Putamen (tissue), 1 donor: ENCODE data around the gene LRRN2.
"Not testable (repeated sequence)": the region's sequence is repeated elsewhere in the genome, so short reads cannot be mapped to it uniquely, and the experiment has no call there.

ENCODE experiments used
- DNase-seq: peaks from one replicate; pipeline ENCODE4 v3.0.0-alpha.2; 2016; ENCODE audit warnings: low spot score

The LRRN2 gene

GRCh38 chr1:204692325-204692840 is 6.8 kb upstream of the LRRN2 start:
- DNase-seq = no peak

- DNase-seq = not testable (repeated sequence)
Measured at GRCh38 chr1:204691328-204691730, 5.8 kb upstream of the LRRN2 start.

GRCh38 chr1:204688776-204689175 is 3.2 kb upstream of the LRRN2 start:
- DNase-seq = no peak

- no peak for DNase-seq
Measured at GRCh38 chr1:204688007-204688406, 2.5 kb upstream of the LRRN2 start.

GRCh38 chr1:204684571-204685235 is 835 bp downstream of the LRRN2 start:
- DNase-seq = no peak

- DNase-seq = no peak
Measured at GRCh38 chr1:204684206-204684570, 1.4 kb downstream of the LRRN2 start.

GRCh38 chr1:204683284-204684205 is 2.0 kb downstream of the LRRN2 start:
- no peak for DNase-seq

- no peak for DNase-seq
Measured at GRCh38 chr1:204680461-204680860, 5.1 kb downstream of the LRRN2 start.

- no peak for DNase-seq
Measured at GRCh38 chr1:204680051-204680450, 5.5 kb downstream of the LRRN2 start.

- DNase-seq = no peak
Measured at GRCh38 chr1:204678721-204679475, 6.6 kb downstream of the LRRN2 start.

GRCh38 chr1:204677864-204678263 is 7.7 kb downstream of the LRRN2 start:
- DNase-seq = peak; percentile 58

GRCh38 chr1:204676043-204676442 is 9.5 kb downstream of the LRRN2 start:
- no peak for DNase-seq

GRCh38 chr1:204673909-204674649 is 11.5 kb downstream of the LRRN2 start:
- no peak for DNase-seq

GRCh38 chr1:204673209-204673608 is 12.3 kb downstream of the LRRN2 start:
- no peak for DNase-seq

GRCh38 chr1:204672482-204673121 is 12.9 kb downstream of the LRRN2 start:
- no peak for DNase-seq

- no peak for DNase-seq
Measured at GRCh38 chr1:204672069-204672468, 13.5 kb downstream of the LRRN2 start.

- DNase-seq = peak; percentile 70
Measured at GRCh38 chr1:204670152-204670927, 15.2 kb downstream of the LRRN2 start.

- DNase-seq = no peak
Measured at GRCh38 chr1:204669579-204669978, 16.0 kb downstream of the LRRN2 start.

- no peak for DNase-seq
Measured at GRCh38 chr1:204664384-204664651, 21.2 kb downstream of the LRRN2 start.

GRCh38 chr1:204663644-204664383 is 21.7 kb downstream of the LRRN2 start:
- DNase-seq = no peak
